ENCODE measurements around the gene CST4.

The CST4 gene

GRCh38 chr20:23644164-23644563 lies 44.7 kb downstream of the CST4 start:
- no peak for DNase-seq (ENCODE audit: extremely low read depth, low read depth)
- TF ChIP-seq, protein P1, sequence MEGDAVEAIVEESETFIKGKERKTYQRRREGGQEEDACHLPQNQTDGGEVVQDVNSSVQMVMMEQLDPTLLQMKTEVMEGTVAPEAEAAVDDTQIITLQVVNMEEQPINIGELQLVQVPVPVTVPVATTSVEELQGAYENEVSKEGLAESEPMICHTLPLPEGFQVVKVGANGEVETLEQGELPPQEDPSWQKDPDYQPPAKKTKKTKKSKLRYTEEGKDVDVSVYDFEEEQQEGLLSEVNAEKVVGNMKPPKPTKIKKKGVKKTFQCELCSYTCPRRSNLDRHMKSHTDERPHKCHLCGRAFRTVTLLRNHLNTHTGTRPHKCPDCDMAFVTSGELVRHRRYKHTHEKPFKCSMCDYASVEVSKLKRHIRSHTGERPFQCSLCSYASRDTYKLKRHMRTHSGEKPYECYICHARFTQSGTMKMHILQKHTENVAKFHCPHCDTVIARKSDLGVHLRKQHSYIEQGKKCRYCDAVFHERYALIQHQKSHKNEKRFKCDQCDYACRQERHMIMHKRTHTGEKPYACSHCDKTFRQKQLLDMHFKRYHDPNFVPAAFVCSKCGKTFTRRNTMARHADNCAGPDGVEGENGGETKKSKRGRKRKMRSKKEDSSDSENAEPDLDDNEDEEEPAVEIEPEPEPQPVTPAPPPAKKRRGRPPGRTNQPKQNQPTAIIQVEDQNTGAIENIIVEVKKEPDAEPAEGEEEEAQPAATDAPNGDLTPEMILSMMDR (IDR thresholded peaks at IDR 0.05; ENCODE audit: low read depth, low read length) = no peak

DNA sequence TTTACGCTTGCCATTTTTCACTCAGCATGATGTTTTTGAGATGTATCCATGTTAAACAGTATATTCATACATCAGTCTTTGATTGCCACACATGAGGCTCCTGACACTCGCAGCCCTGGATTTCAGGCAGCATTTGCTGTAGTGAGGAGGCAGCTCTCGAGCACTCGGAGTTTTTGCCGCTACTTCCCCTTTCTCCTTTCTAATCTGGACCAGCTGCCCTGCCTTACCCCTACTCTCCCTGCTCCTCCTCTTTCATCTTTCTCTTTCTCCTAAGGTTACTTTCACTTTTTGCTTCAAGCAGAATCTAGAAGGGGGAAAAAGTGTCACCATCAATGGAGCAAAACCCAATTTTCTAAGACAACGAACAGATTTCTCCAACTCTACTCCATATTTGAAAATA lies 45.2 kb downstream of the CST4 start:
- TF ChIP-seq, protein P1 (IDR thresholded peaks at IDR 0.05; ENCODE audit: low read depth, low read length) = no peak
- no peak for DNase-seq (ENCODE audit: extremely low read depth, low read depth)

- DNase-seq (ENCODE audit: extremely low read depth, low read depth) = peak; percentile 44
- TF ChIP-seq, protein P1 (IDR thresholded peaks at IDR 0.05; ENCODE audit: low read depth, low read length) = no peak
Observed at GRCh38 chr20:23641936-23642751, 46.7 kb downstream of the CST4 start.

GRCh38 chr20:23640671-23641667 lies 47.9 kb downstream of the CST4 start:
- DNase-seq (ENCODE audit: extremely low read depth, low read depth) = no peak
- TF ChIP-seq, protein P1 (IDR thresholded peaks at IDR 0.05; ENCODE audit: low read depth, low read length) = no peak

DNA sequence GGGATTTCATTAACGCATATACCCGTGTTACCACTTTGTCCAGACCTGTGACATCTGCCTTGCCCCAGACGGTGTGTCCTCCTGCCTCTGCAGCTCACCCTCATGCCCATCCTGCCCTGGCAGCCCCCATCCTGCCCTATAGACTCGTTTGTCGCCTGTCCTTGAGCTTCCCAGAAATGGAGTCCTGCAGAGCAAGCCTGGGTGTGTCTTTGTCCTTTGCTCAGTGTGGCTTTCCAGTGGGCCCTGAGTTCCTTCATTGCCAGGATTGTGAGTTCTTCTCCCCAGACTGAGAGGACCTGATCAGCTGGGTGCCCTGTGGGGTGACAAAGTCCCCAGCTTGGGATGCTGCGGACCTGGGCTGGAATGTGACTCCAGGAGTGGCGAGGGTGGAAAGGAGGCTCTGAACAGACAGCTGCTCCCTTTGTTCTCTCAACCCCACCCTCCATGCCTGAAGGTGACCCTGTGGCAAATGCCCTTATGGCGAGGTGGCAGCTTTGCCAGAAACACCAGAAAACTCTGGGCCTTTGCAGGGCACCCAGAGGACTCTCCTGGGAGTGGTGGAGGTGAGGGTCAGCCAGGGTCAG lies 48.7 kb downstream of the CST4 start:
- DNase-seq (ENCODE audit: extremely low read depth, low read depth) = no peak

DNA sequence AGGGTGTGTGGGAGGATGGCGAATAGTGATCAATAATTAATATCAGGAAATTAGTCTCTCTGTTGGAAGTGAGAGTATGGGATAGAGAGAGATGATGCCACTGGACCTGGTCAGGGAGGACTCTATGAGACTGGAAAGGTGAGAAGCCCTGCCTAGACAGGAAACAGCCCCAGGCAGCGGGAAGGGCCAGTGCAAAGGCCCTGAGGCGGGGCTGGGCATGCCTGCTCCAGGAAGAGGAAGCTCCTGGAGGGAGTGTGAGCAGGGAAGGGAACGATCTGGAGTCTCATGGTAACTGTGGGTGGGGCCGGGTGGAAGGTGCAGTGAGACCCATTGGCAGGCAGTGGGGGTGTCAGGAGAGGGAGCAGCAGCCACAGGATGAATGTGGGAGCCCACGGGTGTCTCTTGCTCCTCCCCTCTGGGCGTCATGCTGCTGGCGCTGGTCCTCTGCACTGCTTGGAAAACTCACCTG lies 49.3 kb downstream of the CST4 start:
- TF ChIP-seq, protein P1 (IDR thresholded peaks at IDR 0.05; ENCODE audit: low read depth, low read length) = no peak
- DNase-seq (ENCODE audit: extremely low read depth, low read depth) = no peak

More for the DNA sequence above, 48.7 kb downstream of the CST4 start:
- TF ChIP-seq, protein P1 (IDR thresholded peaks at IDR 0.05; ENCODE audit: low read depth, low read length) = no peak
